ENCODE data around the gene CLPTM1.

The CLPTM1 gene

GRCh38 chr19:45016388-45017314, 61.5 kb downstream of the CLPTM1 start:
- peak; percentile 75 for DNase-seq

- DNase-seq: no peak
Measured at GRCh38 chr19:45019187-45019586, 64.0 kb downstream of the CLPTM1 start.

GRCh38 chr19:45020071-45020470, 64.9 kb downstream of the CLPTM1 start:
- DNase-seq: no peak

GRCh38 chr19:45021971-45022370, 66.8 kb downstream of the CLPTM1 start:
- DNase-seq: no peak

- no peak for DNase-seq
Measured at GRCh38 chr19:45023048-45023447, 67.9 kb downstream of the CLPTM1 start.

GRCh38 chr19:45025264-45025663, 70.1 kb downstream of the CLPTM1 start:
- no peak for DNase-seq

- no peak for DNase-seq
Measured at GRCh38 chr19:45027371-45027770, 72.2 kb downstream of the CLPTM1 start.

GRCh38 chr19:45030825-45031224, 75.6 kb downstream of the CLPTM1 start:
- DNase-seq: no peak

GRCh38 chr19:45032421-45032820, 77.2 kb downstream of the CLPTM1 start:
- DNase-seq: no peak

- DNase-seq: no peak
Measured at GRCh38 chr19:45035755-45036154, 80.6 kb downstream of the CLPTM1 start.

- no peak for DNase-seq
Measured at GRCh38 chr19:45037393-45038169, 82.4 kb downstream of the CLPTM1 start.

GRCh38 chr19:45038931-45039893, 84.0 kb downstream of the CLPTM1 start, which contains the start of gene CLASRP:
Gene CLASRP (plus strand): TSS chr19:45039045. CDS start chr19:45040213, 1,168 bp downstream.
- peak; percentile 94 for DNase-seq

- DNase-seq: no peak
Measured at GRCh38 chr19:45040059-45040771, 85.0 kb downstream of the CLPTM1 start.

GRCh38 chr19:45041125-45041524, 85.9 kb downstream of the CLPTM1 start:
- no peak for DNase-seq

Measured in right forelimb (tissue), 1 donor.